ENCODE measurements around the gene CASP5.
"Not testable (repeated sequence)": the region's sequence is repeated elsewhere in the genome, so short reads cannot be mapped to it uniquely, and the experiment has no call there.

Gene CASP5

DNA sequence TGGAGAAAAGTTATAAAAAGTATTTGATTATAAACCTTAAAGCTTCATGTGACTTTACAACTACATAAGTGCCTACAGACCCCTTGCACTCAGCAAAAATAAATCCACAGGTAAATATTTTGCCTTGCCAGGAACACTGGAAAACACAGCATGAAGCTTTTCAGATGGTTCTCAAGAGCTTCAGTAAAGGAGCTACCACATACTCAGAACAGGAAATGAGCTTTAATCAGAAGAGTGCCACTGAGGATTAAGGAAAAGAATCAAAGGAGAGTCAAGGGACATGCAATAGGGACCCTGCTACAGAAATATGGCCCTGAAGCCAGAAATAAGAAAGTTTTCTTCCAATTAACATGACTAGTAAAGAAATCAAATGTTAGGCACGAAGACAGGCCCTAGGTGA is 10.8 kb upstream of the CASP5 start:
- DNase-seq (ENCODE audit: low read depth in 2 of 2), result no peak

DNA sequence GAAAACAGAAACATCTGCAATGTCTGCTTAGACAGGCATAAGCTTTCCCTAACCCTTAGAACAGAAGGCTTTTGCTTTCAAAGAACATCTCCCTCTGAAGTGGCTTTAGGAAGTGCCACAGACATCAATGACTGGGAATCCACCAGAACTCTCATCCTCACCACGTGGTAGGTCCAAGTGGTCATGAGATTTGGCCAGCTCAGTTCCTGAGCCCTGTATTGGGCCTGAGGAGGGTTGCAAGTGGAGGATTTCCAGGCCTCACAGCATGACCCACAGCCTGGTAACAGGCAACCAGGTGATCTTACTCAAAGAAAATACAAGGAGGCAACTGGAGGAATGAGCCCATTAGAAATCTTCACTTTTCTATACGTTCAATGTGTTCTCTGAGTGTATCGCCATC is 10.4 kb upstream of the CASP5 start:
- DNase-seq (ENCODE audit: low read depth in 2 of 2), result no peak

DNA sequence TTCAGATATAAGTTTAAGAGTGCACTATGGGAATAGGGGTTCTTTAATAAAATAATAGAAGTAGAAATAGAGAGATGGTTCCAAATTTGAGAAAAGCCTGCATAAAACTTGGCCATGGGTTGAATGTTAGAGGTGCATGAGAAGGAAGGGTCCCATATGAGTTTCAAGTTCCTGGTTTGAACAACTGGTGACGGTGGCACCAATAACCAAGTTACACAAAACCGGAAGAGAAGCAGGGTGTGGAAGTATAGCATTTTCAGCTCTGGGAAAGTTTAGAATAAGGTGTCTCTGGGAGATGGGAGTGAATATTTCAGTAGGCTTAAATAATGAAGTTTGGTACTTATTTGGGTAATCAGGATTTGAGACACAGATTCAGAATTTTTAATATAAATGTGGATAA is 9.5 kb upstream of the CASP5 start:
- DNase-seq (ENCODE audit: low read depth in 2 of 2), result no peak

DNA sequence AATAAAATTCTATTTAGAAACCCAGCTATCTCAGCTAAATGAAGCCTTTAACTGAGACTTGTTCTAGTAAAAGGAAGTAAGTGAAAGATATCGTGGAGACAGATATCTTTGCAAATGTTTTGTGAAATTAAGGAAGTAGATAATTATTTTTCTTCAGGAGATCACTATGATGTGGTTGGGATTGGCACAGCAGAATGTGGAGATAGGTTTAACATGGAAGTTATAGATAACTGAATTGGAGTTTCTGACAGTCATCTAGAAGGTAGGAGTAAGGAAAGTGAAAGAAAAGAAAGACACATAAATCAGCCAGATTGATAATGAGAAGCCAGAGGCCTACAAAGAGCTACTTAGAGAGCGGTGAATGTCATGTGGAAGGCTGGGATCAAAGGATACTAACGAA is 4.7 kb upstream of the CASP5 start:
- DNase-seq (ENCODE audit: low read depth in 2 of 2), result no peak

DNA sequence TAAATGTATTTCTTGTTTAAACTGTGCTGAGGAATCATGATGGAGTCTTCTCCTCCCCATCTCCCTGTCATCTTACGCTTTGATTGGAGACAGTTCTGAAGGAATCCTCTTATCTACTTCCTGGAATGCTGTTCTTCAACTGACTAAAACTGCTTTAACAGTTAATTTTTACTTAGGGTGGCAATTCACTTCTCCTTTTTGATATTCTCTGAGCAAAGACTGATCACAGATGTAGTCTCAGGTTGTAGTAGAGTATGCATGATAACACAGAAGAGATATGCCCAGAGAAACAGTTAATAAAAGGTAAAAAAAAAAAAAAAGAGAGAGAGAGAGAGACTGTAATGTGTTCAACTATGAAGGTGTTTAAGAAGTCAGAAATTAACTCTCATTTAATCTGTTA is 1.4 kb upstream of the CASP5 start:
- DNase-seq (ENCODE audit: low read depth in 2 of 2), result no peak

DNA sequence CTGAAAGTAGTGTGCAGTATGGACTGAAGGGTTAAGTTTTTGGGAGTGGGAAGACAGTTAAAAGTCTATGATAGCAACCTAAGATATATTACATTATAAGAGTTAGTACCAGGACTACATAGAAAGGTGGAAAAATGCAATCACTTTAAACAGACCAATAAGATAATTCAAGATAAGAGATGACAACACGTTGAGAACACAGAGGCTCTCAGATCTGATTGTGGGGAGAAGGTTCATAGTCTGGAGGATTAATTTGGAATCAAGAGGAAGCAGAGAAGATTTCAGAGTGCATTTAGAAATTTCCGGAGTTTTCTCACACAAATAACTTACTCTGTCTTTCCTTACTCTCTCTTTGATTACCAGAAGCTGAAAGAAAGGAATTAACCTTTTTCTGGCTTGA is 441 bp downstream of the CASP5 start:
- no peak for DNase-seq (ENCODE audit: low read depth in 2 of 2)

DNA sequence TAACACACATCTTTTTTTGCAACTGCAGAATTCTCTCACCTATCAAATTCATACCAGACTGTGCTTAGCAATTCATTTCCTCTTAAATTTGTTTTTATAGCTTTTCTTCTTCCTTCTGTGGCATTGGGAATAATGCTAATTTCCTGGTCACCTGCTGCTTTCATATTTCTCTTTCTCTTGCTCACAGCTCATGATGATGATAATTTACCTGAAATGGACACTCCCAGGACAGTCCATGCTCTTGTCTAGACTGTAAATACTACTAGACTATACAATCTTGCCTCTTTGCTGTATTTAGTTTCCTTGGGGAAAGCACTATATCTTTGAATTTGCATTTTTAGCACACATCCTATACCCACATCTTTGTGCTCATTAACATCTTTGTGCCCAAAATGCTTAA is 15.5 kb downstream of the CASP5 start:
- no peak for DNase-seq (ENCODE audit: low read depth in 2 of 2)

DNA sequence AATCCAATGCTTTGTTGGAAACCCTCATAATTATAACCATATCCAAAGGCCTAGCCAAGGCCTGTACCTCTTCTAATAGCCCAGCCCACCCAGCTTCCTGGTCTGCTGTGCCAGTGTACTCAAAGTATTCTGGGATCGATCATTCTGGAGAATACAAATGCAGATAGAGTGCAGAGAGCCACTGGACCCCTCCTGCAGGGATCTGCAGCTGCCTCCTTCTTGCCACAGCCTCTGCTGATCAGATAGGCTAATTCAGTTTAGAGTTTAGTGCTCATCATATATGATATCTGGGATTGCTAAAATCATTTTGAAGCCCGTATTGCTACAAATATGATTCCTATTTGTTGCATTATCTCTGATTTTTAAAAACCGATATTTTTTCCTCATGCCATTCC is 17.5 kb downstream of the CASP5 start:
- no peak for DNase-seq (ENCODE audit: low read depth in 2 of 2)

DNA sequence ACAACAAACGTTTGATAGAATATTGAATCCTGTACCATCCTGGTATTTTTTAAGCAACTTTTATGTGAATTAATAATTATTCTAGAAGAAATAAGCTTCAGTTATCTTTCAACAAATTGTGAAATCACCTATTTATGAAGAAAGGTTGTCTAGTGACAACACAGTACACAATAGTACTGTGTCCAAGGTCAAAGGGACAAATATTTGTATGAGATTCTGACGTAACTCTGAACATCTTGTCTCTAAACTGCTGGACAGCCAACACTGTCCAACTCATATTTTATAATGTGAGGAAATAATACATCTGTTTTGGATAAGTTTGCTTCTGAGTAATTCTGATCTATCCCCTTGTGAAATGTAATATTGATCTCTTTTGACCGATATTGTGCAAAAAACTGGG is 18.9 kb downstream of the CASP5 start:
- DNase-seq (ENCODE audit: low read depth in 2 of 2), result no peak

DNA sequence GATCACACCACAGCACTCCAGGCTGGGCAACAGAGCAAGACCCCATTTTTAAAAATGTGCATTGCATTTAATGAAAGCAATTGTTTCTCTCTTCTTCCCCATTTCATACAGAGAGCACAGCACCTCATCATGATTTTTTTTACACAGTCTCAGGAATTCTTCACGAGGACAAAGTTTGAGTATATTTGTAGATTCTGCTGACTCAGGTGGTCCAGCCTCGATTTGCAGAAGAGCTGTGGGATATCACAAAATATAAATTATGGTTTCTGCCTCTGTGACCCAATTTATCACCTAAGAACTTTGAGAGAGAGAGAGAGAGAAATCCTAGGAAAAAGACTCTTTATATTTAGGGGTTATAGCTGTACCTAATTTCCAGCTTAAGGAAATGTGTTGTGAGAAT is 19.8 kb downstream of the CASP5 start:
- DNase-seq (ENCODE audit: low read depth in 2 of 2), result no peak

DNA sequence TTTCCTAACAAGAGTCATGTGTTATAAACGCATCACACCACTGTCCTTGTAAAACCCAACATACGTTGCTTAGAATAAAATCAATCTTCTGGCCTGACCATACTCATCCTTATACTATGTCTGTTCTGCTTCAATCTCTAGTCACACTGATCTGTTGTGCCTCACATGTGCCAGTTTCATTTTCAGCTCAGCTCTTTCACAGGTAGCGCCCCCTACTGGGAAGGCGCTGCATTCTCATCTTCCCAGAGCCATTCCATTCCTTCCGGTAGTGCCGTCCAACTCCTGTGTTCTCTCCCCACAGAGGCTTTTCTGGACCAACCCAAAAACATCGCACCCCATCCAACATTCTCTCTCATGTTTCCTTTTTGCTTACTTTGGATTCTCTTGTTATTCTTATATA is 22.2 kb downstream of the CASP5 start:
- no peak for DNase-seq (ENCODE audit: low read depth in 2 of 2)

DNA sequence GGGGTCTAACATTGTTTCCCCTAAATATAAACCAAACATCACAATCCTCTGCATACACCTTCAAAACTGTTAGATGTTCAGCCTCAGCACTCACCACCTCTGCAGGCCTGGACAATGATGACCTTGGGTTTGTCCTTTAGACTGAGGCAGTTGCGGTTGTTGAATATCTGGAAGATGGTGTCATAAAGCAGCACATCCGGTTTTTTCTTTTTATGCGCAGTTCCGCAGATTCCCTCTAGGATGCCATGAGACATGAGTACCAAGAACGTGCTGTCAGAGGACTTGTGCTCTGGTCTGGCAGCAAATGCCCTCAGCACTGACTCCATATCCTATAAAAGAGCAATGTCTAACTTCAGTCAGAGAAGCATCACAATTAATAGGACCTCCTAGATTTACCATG is 22.8 kb downstream of the CASP5 start:
- DNase-seq (ENCODE audit: low read depth in 2 of 2), result no peak

DNA sequence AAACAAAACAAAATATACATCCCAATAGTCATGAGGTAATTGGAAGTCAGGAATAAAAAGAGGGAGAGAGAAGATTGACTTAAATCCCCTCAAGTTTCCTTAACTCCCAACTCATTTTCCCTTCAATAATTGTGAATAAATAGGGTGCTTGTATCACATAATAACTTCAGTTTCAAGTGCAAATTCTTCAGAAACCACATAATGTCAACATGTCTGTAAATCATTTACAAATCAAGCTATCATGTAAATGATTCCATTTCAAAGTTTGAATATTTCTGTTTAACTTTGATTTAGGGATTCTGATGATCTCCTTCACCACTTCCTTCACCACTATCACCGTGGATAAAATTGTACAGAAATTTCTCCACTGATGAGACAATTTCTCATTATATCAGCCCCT is 23.2 kb downstream of the CASP5 start:
- DNase-seq (ENCODE audit: low read depth in 2 of 2), result no peak

DNA sequence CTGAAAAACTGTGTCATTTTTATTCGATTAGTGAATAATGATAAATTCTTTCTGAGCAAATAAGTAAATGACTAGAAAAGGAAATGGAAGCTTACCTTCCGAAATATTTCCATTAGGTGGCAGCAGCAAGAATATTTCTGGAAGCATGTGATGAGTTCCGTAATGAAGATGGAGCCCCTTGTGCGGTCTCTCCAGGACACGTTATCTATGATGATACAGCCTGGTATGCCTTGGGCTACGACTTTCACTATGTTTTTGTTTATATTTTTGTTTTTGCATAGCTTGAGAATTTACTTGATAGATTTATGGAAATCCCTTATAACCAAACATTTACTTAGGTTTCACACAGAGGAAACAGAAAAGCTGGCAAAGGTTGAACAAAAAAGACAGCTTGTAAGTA is 25.7 kb downstream of the CASP5 start:
- DNase-seq (ENCODE audit: low read depth in 2 of 2), result no peak

DNA sequence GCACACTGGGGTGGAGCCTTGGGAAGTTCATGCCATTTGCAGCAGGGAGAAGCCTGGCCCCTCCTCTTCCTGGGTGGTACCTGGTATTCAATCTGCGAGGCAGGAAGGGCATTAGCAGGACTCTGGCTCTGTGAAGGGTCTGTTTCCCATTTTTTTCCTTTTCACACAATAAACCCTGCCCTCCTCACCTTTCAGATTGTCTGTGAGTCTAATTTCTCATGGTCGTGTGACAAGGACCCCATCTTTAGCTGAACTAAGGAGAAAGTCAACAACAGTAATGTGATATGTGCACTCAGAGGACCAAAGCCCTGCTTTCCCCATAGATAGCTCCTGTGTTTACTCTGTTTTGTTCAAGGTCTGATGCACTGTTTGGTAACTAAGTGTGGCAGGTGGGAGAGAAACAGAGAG is 28.0 kb downstream of the CASP5 start:
- DNase-seq (ENCODE audit: low read depth in 2 of 2), result no peak

DNA sequence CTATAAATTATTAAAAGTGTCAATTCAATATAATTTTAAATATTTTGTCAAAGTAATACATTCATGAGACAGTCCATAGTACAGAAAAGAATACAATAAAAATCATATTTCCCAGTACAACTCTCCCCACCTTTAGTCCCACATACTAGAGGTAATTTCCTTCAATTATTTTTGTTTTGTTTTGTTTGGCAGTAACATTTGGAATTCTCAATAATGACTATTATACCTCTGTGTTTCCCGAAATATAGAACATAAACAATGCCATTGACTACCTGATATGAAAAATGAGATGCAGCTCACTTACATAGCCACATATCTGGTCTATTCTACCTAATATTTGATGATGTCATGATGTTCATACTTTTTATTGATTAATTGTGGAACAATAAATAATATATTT is 30.2 kb downstream of the CASP5 start:
- no peak for DNase-seq (ENCODE audit: low read depth in 2 of 2)

DNA sequence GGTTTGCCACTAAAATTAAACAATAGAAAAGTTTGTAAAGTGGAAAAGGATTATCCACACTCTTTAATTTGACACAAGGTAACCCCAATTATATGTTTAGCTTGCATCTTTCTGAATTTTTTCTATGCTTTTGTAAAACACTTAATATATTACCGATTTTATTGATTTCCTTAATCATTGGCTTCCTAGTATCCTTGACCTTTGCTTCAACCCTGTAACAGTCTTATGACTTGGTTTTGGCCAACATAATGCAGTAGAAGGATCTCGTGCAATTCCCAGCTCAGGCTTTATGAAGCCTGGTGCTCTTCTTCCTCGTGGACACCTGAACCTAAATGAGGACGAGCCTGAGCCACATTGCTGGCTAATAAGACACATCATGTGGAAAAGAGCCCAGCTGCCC is 31.0 kb downstream of the CASP5 start:
- no peak for DNase-seq (ENCODE audit: low read depth in 2 of 2)

DNA sequence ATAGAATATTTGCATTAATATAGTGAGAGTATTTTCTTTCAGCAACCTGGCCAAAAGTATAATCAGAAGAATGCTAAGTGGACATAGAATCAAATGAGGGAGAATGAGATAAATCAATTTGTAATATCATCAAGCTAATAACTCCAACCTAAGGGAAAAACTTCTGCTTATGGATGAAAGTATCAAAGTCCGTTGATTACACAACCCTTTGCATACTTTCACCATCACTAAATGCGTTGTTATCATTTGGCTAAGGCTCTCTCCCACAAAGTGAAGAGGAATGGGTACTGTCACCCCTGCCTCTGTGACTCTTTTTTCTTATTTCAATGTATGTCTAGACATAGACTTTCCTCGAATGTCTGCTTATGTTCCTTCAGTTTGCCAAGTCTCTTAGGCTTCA is 38.2 kb downstream of the CASP5 start:
- DNase-seq (ENCODE audit: low read depth in 2 of 2), result no peak

DNA sequence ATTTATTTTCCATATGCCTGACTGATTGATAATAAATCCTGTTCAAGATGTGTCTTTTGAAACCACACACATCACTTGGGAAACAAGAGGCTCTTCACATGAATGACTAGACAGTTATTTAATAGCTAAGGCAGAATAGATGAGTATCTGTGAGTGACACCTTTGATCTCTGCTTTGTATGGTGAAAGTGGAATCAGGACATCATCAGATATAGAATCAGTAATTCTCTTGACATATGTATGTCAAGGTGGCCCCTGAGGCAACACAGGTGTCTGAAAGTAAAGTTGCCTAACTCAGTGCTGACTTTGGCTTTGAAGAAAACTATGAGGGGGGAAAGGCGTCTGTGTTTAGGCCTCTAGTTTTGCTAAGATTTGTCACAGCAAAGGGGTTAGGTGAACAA is 43.1 kb downstream of the CASP5 start:
- no peak for DNase-seq (ENCODE audit: low read depth in 2 of 2)

DNA sequence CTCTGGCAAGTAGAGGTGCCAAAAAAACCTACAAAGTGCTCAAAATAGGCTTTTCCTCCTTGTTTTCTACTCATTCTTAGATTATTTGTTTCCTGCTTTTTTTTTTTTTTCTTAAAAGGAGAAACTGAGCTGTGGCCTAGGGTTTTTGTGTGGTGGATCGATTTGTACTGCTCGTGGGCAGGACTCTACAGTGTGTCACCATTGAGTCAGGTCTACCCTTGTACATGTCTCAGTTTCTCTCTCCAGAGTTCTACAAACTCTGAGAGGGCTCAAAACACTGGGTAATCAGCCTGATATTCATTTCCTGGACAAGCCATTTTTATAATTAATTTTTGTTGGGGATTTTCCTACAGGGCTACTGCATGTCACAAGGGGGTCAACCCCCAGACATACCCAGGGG is 49.4 kb downstream of the CASP5 start:
- DNase-seq (ENCODE audit: low read depth in 2 of 2), result no peak

DNA sequence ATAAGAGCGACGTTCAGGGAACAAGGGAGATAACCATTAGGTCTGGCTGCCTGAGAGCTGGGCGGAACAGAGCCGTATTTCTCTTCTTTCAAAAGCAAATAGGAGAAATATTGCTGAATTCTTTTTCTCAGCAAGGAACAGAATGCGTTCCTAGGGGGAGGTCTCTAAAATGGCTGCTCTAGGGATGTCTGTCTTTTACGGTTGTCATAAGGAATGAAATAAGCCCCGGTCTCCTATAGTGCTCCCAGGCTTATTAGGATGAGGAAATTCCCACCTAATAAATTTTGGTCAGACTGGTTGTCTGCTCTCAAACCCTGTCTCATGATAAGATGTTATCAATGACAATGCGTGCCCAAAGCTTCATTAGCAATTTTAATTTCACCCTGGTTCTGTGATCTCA is 50.0 kb downstream of the CASP5 start:
- not testable (repeated sequence) for DNase-seq (ENCODE audit: low read depth in 2 of 2)

DNA sequence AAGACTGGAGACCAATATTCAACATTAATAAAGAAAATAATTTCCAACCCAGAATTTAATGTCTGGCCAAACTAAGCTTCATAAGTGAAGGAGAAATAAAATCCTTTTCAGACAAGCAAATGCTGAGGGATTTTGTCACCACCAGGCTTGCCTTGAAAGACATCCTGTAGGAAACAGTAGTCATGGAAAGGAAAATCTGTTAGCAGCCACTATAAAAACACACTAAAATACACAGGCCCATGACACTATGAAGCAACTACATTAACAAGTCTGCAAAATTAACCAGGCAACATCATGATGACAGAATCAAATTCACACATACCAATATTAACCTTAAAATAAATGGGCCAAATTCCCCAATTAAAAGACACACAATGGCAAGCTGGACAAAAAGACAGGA is 52.2 kb downstream of the CASP5 start:
- no peak for DNase-seq (ENCODE audit: low read depth in 2 of 2)

DNA sequence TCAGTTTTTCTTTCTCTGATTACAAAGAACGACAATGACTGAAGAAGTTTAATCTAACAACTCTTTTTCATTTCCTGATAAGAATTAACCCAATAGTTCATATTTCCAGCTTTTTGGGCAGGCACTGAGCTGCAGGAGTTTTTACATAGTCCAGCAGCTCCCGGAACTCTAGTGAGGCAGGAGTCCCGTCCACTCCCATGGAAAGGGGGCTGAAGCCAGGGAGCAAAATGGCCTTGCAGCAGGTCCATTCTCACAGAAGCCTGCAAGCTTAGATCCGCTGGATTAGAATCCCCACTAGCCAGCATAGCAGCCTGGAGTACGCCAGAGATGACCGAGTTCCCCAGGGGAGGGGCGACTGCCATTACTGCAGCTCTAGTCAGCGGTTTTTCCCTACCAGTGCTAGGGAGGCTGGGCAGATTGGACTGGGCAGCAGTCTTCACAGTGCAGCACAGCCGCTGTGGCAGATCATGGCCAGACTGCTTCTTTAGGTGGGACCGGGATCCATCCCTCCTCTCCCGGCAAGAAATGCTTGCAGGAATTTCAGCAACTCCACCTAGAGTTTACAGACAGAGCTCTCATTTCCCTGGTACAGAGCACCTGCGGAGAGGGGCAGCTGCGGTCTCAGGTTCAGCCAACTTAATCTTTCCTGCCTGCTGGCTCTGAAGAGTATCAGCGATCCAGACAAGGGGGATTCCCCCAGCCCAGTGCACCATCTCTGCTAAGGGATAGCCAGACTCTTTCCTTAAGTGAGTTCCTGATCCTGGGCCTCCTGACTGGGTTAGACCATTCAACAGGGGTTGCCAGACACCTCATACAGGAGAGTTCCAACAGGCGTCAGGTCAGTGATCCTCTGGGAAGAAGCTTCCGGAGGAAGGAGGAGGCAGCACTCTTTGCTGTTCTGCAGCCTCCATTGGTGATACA is 53.9 kb downstream of the CASP5 start:
- DNase-seq (ENCODE audit: low read depth in 2 of 2), result no peak

DNA sequence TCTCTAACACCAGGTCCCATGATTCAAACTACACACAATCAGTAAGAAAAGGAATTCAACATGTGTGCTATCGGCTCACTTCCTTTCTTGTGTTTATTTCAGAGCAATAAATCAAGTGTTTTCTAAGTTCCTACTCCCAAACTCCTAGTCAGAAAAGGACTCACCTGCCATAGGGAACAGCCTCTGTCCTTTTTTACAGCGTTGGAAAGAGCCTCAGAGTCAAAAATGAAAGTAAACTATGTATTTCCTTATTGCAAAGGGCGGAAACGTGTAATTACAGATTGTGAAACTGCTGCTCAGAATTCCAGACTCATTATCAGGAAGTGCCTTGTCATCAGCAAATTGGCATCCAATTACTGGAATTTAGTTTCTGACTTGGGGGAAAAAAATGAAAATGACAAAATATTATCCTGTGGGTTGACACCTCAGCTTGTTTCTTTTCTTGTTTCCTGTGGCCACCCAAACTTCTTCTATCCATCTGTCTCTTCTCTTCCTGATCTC is 54.6 kb downstream of the CASP5 start, which contains the start of gene CASP4:
TSS of gene CASP4 (minus strand) at position 220 of the 501 bp plus-strand sequence. CDS start at position 171, 49 bp downstream.
- DNase-seq (ENCODE audit: low read depth in 2 of 2), result peak; percentile 80 to 84

Data from fibroblast of skin of left quadriceps (primary cell).